Vagina (tissue), 2 donors: ENCODE data around the gene SH3TC2. TPM values are rescaled to one million over a fixed set of nuclear protein-coding genes. Genes with fewer than 3 reads are reported as not detected.

Experiments
- DNase-seq, 2 donors: peaks; one replicate each; pipeline ENCODE4 v3.0.0-alpha.2; 2017; ENCODE audit errors: extremely low spot score in 2 of 2
- H3K27ac ChIP-seq: fragments of 200-600 bp; sonication (generic); one replicate; pipeline ENCODE4 v1.5.1; 2019
- H3K27me3 ChIP-seq: fragments of 200-600 bp; sonication (generic); one replicate; pipeline ENCODE4 v1.5.1; 2019
- H3K36me3 ChIP-seq, 2 donors: fragments of 200-600 bp; sonication (generic); one replicate each; pipeline ENCODE4 v1.5.1; 2017 to 2019
- H3K4me1 ChIP-seq: fragments of 200-600 bp; sonication (generic); one replicate; pipeline ENCODE4 v1.5.1; 2019
- H3K4me3 ChIP-seq, 2 donors: fragments of 200-600 bp; sonication (generic); 1 replicate in 1 of 2; 2 replicates in 1 of 2; pipeline ENCODE4 v1.5.1; 2016 to 2019
- H3K9me3 ChIP-seq: fragments of 200-600 bp; sonication (generic); one replicate; pipeline ENCODE4 v1.5.1; 2019
- CTCF ChIP-seq, 3 experiments: fragments of 450-650 bp in 2 of 3; fragments of 200-600 bp in 1 of 3; sonication (generic) in 1 of 3; IDR thresholded peaks; one replicate each; pipeline ENCODE4 v1.5.1; 2017 to 2019; ENCODE audit warnings: antibody characterized with exemption in 3 of 3, mild to moderate bottlenecking in 2 of 3, moderate library complexity in 2 of 3
- POLR2A ChIP-seq, 2 donors: fragments of 450-650 bp; IDR thresholded peaks; one replicate each; pipeline ENCODE4 v1.6.1; 2017; ENCODE audit warnings: antibody characterized with exemption in 2 of 2, mild to moderate bottlenecking in 2 of 2, moderate library complexity in 2 of 2
- POLR2AphosphoS5 ChIP-seq, 2 donors: sonication (generic); formaldehyde crosslinking; IDR thresholded peaks; one replicate each; pipeline ENCODE4 v1.9.0; 2017; ENCODE audit warnings: antibody characterized with exemption in 2 of 2, mild to moderate bottlenecking in 2 of 2, low read depth in 1 of 2; ENCODE audit not compliant: insufficient read depth in 1 of 2
- intact Hi-C: fragments of 100-400 bp; cut with DNase I; formaldehyde crosslinking; loops from one replicate; pipeline ENCODE4 v1.15.1; 2023
- total RNA-seq: library from RNA; depleted of rRNA; stranded (reverse); fragments of >200 nt; gene quantifications from one replicate; pipeline ENCODE4 v1.2.3, GENCODE V29; 2016

Gene SH3TC2
- total RNA-seq, 1 donor from 2014 or later, result 2.0 TPM

- intact Hi-C loops, result no loop called here
- no peaks in the 10 kb centered on the region for H3K9me3 ChIP-seq
- H3K27me3 ChIP-seq, result no peaks in the 10 kb centered on the region
- H3K4me3 ChIP-seq, result no peak overlapping the region
- no peaks in the 10 kb centered on the region for H3K36me3 ChIP-seq
- H3K27ac ChIP-seq, result no peak overlapping the region
- no peak for DNase-seq
- no peak for TF ChIP-seq POLR2AphosphoS5 (IDR thresholded peaks at IDR 0.05; ENCODE audit: insufficient read depth in 1 of 2, low read depth in 1 of 2)
- no peak for TF ChIP-seq CTCF (IDR thresholded peaks at IDR 0.05)
- no peak for TF ChIP-seq POLR2A (IDR thresholded peaks at IDR 0.05)
- no peaks in the 10 kb centered on the region for H3K4me1 ChIP-seq
Observed at GRCh38 chr5:149036168-149036567, 26.7 kb downstream of the SH3TC2 start.

GRCh38 chr5:149035372-149035790, 27.5 kb downstream of the SH3TC2 start:
- no peak for DNase-seq
- no peaks in the 10 kb centered on the region for H3K9me3 ChIP-seq
- no peak overlapping the region for H3K27ac ChIP-seq
- intact Hi-C loops, result no loop called here
- H3K36me3 ChIP-seq, result no peaks in the 10 kb centered on the region
- no peaks in the 10 kb centered on the region for H3K27me3 ChIP-seq
- H3K4me3 ChIP-seq, result no peak overlapping the region
- H3K4me1 ChIP-seq, result no peaks in the 10 kb centered on the region
- peak in 2 of 3 experiments; percentile 62 to 70 for TF ChIP-seq CTCF (IDR thresholded peaks at IDR 0.05)
- TF ChIP-seq POLR2A (IDR thresholded peaks at IDR 0.05), result no peak
- no peak for TF ChIP-seq POLR2AphosphoS5 (IDR thresholded peaks at IDR 0.05; ENCODE audit: insufficient read depth in 1 of 2, low read depth in 1 of 2)

GRCh38 chr5:149030838-149031397, 31.9 kb downstream of the SH3TC2 start:
- no peak overlapping the region for H3K4me3 ChIP-seq
- intact Hi-C loops, result no loop called here
- no peaks in the 10 kb centered on the region for H3K27me3 ChIP-seq
- TF ChIP-seq CTCF (IDR thresholded peaks at IDR 0.05), result no peak
- TF ChIP-seq POLR2AphosphoS5 (IDR thresholded peaks at IDR 0.05; ENCODE audit: insufficient read depth in 1 of 2, low read depth in 1 of 2), result no peak
- no peaks in the 10 kb centered on the region for H3K9me3 ChIP-seq
- H3K4me1 ChIP-seq, result no peaks in the 10 kb centered on the region
- no peaks in the 10 kb centered on the region for H3K36me3 ChIP-seq
- no peak overlapping the region for H3K27ac ChIP-seq
- no peak for DNase-seq

GRCh38 chr5:149030392-149030791, 32.5 kb downstream of the SH3TC2 start:
- H3K4me3 ChIP-seq, result no peak overlapping the region
- TF ChIP-seq POLR2AphosphoS5 (IDR thresholded peaks at IDR 0.05; ENCODE audit: insufficient read depth in 1 of 2, low read depth in 1 of 2) (no peak), CTCF (IDR thresholded peaks at IDR 0.05) (no peak), POLR2A (IDR thresholded peaks at IDR 0.05) (no peak)
- H3K9me3 ChIP-seq, result no peaks in the 10 kb centered on the region
- no peaks in the 10 kb centered on the region for H3K27me3 ChIP-seq
- no peak for DNase-seq
- H3K36me3 ChIP-seq, result no peaks in the 10 kb centered on the region
- no peaks in the 10 kb centered on the region for H3K4me1 ChIP-seq
- intact Hi-C loops, result no loop called here
- H3K27ac ChIP-seq, result no peak overlapping the region

- H3K4me3 ChIP-seq, result no peak overlapping the region
- no peaks in the 10 kb centered on the region for H3K9me3 ChIP-seq
- DNase-seq, result no peak
- no peaks in the 10 kb centered on the region for H3K27me3 ChIP-seq
- intact Hi-C loops, result no loop called here
- H3K27ac ChIP-seq, result no peak overlapping the region
- H3K4me1 ChIP-seq, result no peaks in the 10 kb centered on the region
- H3K36me3 ChIP-seq, result no peaks in the 10 kb centered on the region
- TF ChIP-seq POLR2AphosphoS5 (IDR thresholded peaks at IDR 0.05; ENCODE audit: insufficient read depth in 1 of 2, low read depth in 1 of 2) (no peak), POLR2A (IDR thresholded peaks at IDR 0.05) (no peak), CTCF (IDR thresholded peaks at IDR 0.05) (no peak)
Observed at GRCh38 chr5:149028984-149029383, 33.9 kb downstream of the SH3TC2 start.
